Prostate gland (tissue), 2 donors: ENCODE measurements around the gene CHTF8. TPM values are rescaled to one million over a fixed set of nuclear protein-coding genes. Genes with fewer than 3 reads are reported as not detected.

Experiments used
- DNase-seq: peaks from one replicate; pipeline ENCODE4 v3.0.0-alpha.2; 2019; ENCODE audit warnings: low spot score
- H3K27ac ChIP-seq, 2 donors: fragments of 200-600 bp; sonication (generic); 2 replicates each; pipeline ENCODE4 v1.5.1; 2017 to 2019
- H3K27me3 ChIP-seq: fragments of 200-600 bp; sonication (generic); replicated peaks from 2 replicates; pipeline ENCODE4 v1.5.1; 2019; ENCODE audit not compliant: insufficient read depth
- H3K36me3 ChIP-seq, 2 donors: fragments of 200-600 bp; sonication (generic); 1 replicate in 1 of 2; 2 replicates in 1 of 2; pipeline versions ENCODE4 v1.5.1 to v1.8.1; 2017 to 2019
- H3K4me1 ChIP-seq: fragments of 200-600 bp; sonication (generic); replicated peaks from 2 replicates; pipeline ENCODE4 v1.5.1; 2019
- H3K4me3 ChIP-seq, 2 donors: fragments of 200-600 bp; sonication (generic); 2 replicates each; pipeline ENCODE4 v1.5.1; 2017 to 2019
- H3K9me3 ChIP-seq: fragments of 200-600 bp; sonication (generic); 2 replicates; pipeline ENCODE4 v1.5.1; 2017
- POLR2A ChIP-seq: fragments of 450-650 bp; IDR thresholded peaks from one replicate; pipeline ENCODE4 v1.6.1; 2016; ENCODE audit warnings: antibody characterized with exemption, mild to moderate bottlenecking
- POLR2AphosphoS5 ChIP-seq: sonication (generic); formaldehyde crosslinking; IDR thresholded peaks from one replicate; pipeline ENCODE4 v1.6.1; 2017; ENCODE audit warnings: antibody characterized with exemption
- WGBS: methylation state at CpG from one replicate; pipeline ENCODE4 v1.1.5; 2018; 5-methylcytosine and 5-hydroxymethylcytosine counted together
- intact Hi-C: fragments of 100-400 bp; cut with DNase I; formaldehyde crosslinking; loops from one replicate; pipeline ENCODE4 v1.14.2; 2022
- total RNA-seq, 2 donors: library from RNA; depleted of rRNA; stranded (reverse); fragments of >200 nt; gene quantifications; one replicate each; pipeline ENCODE4 v1.1.0, GENCODE V29; 2016
- TF ChIP-seq, protein P1 (sequence below), 4 experiments: fragments of 200-600 bp in 2 of 4; fragments of 450-650 bp in 2 of 4; sonication (generic) in 2 of 4; IDR thresholded peaks; 1 replicate in 3 of 4; 2 replicates in 1 of 4; pipeline ENCODE4 v1.5.1; 2016 to 2019; ENCODE audit warnings: antibody characterized with exemption in 4 of 4, mild to moderate bottlenecking in 2 of 4, moderate library complexity in 2 of 4

Gene CHTF8
- total RNA-seq, 2 donors from 2014 or later, result 124 to 171 TPM

DNA sequence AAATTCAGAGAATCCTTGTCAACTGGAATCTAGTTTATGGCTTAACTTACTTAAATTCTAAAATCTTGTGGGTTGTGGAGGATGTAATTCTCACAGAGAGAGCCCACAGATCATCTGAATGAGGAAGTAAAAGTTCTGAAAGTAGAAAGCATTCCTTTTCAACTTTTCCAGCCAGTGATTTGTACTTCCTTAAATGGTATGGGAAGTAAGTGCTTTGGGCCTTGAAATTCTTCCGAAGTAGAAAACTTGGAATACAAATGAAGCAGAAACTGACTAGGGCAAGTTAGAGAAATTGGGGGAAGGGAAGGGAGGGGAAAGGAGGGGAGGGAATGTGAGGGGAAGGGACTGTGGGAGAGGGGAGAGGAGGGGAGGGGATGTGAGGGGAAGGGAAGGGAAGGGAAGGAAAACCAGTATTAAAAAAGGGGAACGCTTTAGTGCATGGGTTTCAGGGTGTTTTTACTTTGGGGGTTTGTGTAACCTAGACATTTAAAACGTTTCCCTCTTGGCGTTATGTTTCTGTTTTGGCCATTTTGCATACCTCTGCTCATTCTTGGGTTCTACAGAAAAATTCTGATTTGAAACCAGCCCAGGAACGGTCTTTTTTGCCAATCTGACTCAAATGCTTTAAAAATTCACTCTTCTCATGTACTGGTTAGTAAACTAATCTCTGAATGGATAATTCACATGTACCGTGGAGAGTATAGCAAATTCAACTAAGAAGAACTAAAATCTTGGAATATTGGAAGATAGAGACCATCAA, 39.1 kb upstream of the CHTF8 start:
- 53% methylated on average over 6 of the region's 6 CpGs for WGBS
- TF ChIP-seq, protein P1, sequence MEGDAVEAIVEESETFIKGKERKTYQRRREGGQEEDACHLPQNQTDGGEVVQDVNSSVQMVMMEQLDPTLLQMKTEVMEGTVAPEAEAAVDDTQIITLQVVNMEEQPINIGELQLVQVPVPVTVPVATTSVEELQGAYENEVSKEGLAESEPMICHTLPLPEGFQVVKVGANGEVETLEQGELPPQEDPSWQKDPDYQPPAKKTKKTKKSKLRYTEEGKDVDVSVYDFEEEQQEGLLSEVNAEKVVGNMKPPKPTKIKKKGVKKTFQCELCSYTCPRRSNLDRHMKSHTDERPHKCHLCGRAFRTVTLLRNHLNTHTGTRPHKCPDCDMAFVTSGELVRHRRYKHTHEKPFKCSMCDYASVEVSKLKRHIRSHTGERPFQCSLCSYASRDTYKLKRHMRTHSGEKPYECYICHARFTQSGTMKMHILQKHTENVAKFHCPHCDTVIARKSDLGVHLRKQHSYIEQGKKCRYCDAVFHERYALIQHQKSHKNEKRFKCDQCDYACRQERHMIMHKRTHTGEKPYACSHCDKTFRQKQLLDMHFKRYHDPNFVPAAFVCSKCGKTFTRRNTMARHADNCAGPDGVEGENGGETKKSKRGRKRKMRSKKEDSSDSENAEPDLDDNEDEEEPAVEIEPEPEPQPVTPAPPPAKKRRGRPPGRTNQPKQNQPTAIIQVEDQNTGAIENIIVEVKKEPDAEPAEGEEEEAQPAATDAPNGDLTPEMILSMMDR (IDR thresholded peaks at IDR 0.05), result no peak
- no peak for TF ChIP-seq POLR2A
- TF ChIP-seq POLR2AphosphoS5, result no peak
- H3K9me3 ChIP-seq, result no peaks in the 10 kb centered on the region
- H3K27me3 ChIP-seq, result no peaks in the 10 kb centered on the region
- intact Hi-C loops, result no loop called here
- no peak for DNase-seq
- no peak overlapping the region for H3K4me3 ChIP-seq
- peak overlapping the region in 1 of 2 donors; percentile 34 for H3K27ac ChIP-seq
- H3K4me1 ChIP-seq, result no peaks in the 10 kb centered on the region
- no peaks in the 10 kb centered on the region for H3K36me3 ChIP-seq

DNA sequence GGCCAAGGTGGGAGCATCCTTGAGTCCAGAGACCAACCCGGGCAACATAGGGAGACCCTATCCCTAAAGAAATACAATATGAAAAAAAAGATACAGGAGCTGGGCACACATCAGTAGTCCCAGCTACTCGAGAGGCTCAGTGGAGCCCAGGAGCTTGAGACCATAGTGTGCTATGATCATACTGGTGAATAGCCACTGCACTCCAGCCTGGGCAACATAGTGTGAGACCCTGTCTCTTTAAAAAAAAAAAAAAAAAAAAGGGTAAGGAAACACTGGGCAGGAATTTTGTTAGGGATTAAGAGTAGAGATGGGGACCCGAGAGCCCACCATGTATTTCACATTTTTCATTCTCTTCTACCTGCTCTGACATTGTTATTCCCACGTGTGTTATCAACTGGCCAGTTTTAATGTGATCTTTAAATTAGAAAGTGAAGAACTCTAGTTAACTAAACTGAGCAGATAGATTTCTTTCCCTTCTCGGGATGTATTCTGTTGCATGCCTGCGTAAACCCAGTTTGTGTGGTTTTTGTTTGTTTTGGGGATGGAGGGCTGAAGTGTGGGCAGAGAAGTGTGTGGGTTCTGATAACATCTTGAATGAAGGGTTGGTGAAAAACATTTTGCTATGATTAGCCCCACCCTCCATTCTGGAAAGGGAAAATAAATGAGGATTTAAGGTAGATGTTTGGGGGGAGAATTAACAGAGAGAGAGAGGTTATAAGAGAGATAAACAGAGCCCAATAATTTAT, 37.4 kb upstream of the CHTF8 start:
- Histone ChIP-seq H3K36me3 (no peaks in the 10 kb centered on the region), H3K27me3 (no peaks in the 10 kb centered on the region), H3K4me1 (no peaks in the 10 kb centered on the region), H3K9me3 (no peaks in the 10 kb centered on the region), H3K27ac (no peak overlapping the region), H3K4me3 (no peak overlapping the region)
- intact Hi-C loops, result no loop called here
- DNase-seq, result no peak
- no peak for TF ChIP-seq POLR2AphosphoS5
- no peak for TF ChIP-seq POLR2A
- TF ChIP-seq, protein P1 (IDR thresholded peaks at IDR 0.05), result no peak
- WGBS, result 61% methylated on average over 6 of the region's 6 CpGs

DNA sequence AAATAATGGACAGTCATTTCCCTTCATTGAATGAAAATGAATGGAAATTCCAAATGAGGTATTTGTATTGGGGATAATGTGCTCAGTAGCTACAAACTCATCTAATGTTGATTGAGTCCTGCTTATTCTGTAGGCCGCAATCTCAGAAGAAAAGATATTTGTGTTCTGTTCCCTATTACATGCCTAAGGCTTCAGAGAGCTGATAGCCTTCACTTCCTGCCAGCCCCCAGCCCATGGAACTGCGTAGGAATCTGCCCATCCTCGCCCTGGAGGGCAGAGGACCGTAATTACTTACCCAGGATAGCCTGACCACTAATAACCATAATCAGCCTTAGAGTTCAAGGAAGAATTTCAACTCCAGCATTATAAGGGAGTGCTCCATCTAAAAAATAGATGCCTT, 36.7 kb upstream of the CHTF8 start:
- 92% methylated on average over 4 of the region's 4 CpGs for WGBS
- Histone ChIP-seq H3K27ac (no peak overlapping the region), H3K4me3 (no peak overlapping the region), H3K4me1 (no peaks in the 10 kb centered on the region), H3K27me3 (no peaks in the 10 kb centered on the region), H3K36me3 (no peaks in the 10 kb centered on the region), H3K9me3 (no peaks in the 10 kb centered on the region)
- no peak for DNase-seq
- TF ChIP-seq POLR2AphosphoS5 (no peak), POLR2A (no peak)
- TF ChIP-seq, protein P1 (IDR thresholded peaks at IDR 0.05), result no peak
- intact Hi-C loops, result no loop called here

DNA sequence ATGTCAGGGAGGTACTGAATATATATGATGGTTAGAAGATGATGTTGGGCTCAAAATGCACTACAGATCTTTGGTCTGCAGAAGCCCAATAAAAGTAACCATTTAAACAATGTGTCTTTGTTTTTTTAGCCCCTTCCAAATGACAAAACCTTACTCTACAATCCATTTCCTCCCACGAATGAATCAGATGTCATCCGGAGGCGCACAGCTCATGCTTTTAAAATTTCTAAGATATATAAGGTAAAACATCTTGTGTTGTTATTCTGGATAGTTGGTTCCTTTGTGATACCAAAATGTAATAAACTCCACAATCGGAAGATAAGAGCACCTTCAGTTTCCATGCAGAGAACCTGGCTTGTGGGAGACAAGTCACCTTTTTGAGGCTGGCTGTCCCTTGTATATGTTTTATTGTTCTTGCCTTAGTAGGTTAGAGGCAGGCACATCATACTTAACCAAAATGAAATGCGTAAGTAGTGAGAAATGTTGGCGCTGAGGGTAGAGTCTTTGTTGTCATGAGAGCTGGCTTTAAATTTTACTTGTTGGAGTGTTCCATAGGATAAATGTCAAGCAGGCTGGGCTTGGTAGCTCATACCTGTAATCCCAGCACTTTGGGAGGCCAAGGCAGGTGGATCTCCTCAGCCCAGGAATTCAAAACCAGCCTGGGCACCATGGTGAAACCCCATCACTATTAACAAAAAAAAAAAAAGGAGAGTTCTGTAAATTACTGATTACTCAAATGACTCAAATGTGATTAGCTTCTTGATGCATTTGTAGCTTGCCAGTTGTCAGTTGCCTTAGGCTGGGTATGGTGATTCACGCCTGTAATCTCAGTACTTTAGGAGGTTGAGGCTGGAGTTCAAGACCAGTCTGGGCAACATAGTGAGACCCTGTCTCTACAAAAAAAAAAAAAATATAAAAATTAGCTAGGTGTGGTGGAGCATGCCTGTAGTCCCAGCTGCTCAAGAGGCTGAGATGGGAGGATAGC, 34.9 kb upstream of the CHTF8 start:
- TF ChIP-seq, protein P1 (IDR thresholded peaks at IDR 0.05), result no peak
- no peak for TF ChIP-seq POLR2A
- TF ChIP-seq POLR2AphosphoS5, result no peak
- 68% methylated on average over 7 of the region's 7 CpGs for WGBS
- Histone ChIP-seq H3K9me3 (no peaks in the 10 kb centered on the region), H3K27ac (no peak overlapping the region), H3K4me3 (no peak overlapping the region), H3K4me1 (no peaks in the 10 kb centered on the region), H3K27me3 (no peaks in the 10 kb centered on the region), H3K36me3 (no peaks in the 10 kb centered on the region)
- no peak for DNase-seq
- intact Hi-C loops, result no loop called here
